HG03521 (cell line): ENCODE results near the gene KLHL35.
A peak's percentile ranks its signal among the peaks of the same experiment; 100 is the strongest.

ENCODE experiments used
- ATAC-seq: cut with Tn5 transposase; IDR thresholded peaks from one replicate; pipeline ENCODE4 v1.9.1; 2021; ENCODE audit warnings: mild to moderate bottlenecking, moderate library complexity; ENCODE audit not compliant: unreplicated experiment

Gene KLHL35

DNA sequence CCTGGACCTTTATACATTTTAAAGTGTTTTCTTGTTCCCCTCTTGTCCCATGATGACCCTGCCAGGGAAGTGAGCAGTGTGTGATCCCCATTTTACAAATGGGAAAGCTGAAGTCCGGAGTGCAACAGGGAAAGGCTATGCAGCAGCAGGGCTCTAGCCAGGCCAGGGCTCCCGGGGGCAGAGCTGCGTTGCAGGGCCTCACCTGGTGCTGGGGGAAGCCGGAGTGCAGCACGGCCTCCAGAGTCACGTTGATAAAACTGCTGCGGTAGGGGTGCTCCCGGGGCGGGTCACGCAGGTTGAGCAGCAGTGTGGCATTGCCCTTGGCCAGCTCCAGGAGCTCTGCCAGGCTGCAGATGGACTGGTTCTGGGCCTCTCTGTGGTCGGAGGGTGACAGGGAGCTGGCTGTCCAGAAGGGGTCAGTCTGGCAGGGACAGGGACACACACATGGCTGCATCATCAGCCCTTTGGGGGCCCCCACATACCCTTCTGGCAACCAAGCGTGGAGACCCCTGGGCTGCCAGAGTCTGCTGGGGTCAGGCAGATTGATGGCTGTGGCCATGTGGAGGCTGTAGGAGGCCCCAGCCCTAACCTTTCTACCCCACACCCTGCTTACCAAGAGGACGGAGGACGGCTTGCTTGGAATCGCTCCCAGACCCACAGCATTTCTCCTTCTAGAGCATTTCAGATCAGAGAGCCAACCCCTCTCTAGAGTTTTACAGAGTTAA lies 9.3 kb upstream of the KLHL35 start:
- no peak for ATAC-seq

DNA sequence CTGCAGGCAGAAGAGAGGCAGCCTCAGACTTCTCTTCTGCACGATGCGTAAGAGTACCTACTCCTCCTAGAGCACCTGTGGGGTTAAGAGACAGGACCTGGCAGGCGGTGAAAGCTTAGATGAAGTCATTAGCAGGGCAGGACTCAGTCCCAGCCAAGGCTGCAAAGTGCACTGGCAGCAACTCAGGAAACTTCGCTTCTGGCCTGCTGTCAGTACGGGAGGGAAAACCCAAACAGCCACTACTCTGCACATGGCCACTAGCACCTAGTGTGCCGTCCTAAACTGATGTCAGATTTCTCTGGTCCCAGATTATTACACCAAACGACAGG lies 8.8 kb upstream of the KLHL35 start:
- ATAC-seq, result no peak

DNA sequence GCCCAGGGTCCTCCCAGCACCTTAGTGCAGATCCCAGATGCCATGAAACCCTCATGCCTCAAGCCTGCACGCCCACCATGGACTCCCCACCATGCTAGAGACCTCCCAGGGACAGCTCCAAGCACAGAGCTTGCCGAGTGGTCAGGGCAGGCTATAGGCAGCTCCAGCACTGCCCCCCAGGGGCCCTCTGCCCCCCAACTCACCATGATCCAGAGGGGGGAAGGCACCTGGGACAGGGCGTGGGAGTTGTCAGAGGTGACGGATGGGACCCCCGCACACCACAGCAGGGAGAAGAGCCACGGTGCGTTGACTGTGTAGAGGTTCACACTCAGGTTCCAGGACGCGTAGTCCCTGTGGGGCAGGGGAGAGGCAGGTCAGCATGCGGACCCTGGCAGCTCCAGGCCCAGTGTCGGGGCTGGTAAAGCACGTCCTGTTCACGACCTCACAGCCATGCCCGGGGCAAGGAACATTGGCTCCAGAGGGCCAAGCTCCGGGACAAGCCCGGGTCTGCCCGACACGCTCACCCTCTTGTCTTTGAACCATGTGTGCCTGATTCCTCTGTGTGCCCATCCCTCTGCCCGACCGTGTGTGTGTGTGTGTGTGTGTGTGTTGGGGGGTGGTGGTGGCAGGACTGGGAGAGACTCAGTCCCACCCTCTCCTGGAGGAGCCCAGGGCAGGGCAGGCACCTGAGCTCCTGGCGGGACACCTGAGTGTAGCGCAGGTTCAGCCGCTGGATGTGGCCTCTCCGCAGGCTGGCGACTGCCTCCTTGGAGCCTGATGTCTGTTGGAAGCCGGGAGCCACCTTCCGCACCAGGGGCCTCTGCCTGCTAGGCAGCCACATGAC lies 8.2 kb upstream of the KLHL35 start:
- no peak for ATAC-seq

DNA sequence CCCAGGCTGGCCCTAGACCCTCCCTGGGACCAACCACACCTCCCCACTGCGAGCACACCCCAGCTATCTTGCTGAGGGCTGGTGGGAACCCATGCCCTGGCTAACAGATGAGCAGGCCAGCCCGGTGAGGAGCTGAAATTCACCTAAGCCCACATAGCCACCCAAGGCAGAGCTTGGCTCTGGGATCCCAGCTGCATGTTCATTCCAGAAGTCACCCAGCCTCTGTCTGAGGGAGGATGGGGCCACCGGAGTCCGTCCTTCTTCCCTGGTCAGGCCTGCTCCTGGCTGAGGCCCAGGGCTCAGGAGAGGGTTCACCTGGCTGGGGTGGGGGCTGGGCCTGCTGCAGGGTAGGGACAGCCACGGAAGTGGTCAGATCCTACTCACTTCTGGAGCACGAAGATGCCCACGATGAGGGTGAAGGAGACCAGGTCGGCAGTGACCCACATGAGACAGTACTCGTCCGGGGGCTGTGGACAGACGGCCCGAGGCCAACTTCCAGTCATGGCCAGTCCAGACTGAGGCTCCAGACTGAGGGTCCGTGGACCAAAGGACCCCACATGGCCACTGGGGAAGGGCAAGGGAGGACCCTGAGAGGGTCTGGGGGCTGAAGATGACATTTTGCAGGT lies 6.6 kb upstream of the KLHL35 start:
- no peak for ATAC-seq

DNA sequence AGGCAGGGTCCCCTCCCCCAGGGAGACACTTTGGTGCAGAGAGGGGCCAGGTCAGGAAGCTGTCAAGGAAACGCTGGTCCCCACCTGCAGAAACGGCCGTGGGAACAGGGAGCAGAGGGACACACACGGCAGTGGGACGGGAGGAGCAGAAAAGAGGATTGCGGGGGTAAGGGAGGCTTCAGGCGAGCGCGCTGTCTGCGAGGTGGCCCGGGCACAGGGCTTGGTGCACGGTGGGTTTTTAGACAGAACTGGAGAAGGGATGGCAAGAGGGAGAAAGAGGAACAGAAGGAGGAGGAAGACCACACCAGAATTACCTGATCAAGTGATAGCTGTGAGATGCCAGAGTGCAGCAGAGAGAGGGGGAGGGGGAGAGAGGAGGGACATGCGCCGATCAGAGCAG lies 6.0 kb upstream of the KLHL35 start:
- ATAC-seq, result no peak

DNA sequence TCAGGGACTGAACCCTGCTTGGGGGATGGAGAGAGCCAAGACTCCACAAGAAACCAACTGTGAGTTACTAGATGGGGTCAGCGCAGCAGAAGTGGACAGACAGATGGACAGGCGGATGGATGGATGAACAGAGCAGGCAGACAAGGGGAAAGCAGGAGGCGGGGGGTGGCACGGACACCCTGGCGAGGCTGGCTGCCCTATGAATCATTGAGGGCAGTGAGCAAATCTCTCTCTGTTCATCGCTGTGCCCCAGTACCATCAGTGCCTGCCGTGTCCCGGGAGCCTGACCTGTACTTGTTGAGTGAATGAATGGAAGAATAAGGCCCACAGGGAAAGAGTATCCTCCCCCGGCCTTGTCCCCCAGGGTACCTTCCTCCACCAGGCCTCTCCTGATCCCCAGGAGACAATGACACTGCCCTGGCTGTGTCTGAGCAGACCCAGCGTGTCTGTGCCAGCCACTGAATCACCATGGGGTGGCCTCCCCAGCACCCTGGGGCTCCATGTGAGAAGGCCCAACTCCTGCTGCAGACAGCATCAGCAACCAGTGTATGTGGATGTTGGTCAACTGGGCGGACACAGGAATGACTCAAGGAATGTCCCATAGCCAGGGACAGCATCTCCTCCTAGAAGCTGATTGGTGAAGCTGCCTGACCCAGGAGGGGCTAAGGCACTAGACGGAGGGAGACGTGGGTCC lies 5.1 kb upstream of the KLHL35 start:
- no peak for ATAC-seq

DNA sequence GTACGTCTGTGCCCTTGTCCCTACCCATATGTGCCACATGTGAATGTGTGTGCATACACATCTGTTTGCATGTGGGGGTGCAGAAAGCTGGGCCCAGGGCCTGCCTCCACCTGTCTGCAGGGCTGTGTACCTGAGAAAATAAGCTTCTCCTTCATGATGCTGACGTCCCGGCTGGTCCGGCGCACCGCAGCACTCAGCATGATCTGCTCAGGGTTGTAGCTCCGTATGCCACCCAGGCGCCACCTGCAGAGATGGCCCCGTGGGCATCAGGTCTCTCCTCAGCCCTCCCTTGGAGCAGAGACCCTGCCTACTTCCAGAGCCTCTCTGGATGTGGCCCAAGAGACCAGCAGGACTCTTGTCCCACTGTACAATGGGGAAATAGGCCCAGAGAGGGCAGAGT lies 3.8 kb upstream of the KLHL35 start:
- ATAC-seq, result no peak

DNA sequence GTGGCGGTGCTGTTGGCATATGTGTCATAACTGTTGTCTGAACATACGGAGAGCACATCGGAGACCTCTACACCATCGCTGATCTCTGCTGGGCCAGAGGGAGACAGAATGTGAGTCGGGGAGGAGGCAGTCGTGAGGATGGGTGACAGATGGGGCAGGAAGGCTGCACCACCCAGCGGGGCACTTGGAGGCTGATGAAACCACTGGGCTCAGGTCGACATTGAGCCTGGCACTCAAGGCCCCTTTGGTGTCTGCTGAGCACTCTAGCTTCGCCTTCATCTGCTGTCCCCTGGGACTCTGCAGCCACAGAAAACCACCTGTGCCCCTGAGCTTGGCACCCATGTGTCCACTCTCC lies 2.5 kb upstream of the KLHL35 start:
- ATAC-seq, result no peak

DNA sequence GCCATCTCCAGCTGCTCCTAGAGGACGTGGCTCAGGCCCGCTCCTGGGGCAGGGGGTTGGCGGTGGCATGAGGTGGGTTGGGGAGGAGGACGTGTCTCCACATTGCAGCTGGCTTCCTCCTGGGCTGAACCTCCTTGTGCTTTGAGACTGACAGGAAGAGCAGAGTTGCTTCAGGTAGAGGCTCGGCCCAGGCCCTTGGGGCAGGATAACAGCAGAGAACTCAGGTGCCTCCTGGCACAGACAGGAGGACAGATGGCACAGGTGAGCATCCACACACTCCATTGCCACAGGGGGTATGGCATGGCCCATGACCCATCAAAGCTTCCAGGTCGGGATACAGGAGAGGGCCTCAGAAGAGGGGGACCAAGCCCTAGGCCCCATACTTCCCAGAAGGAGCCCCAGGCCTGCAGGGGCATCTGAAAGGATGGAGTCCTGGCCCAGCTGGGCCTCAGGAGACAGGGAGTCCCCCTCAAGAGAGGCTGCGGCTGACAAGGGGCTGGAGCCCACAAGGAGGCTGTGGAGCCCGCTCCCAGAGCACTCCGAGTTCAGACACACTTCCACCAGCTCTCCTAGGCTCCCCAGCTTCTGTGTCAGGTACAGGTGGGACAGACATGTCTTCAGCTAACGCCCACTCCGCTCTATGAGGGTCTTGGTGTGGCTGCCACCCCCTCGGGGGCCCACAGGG lies 2.0 kb upstream of the KLHL35 start:
- no peak for ATAC-seq

DNA sequence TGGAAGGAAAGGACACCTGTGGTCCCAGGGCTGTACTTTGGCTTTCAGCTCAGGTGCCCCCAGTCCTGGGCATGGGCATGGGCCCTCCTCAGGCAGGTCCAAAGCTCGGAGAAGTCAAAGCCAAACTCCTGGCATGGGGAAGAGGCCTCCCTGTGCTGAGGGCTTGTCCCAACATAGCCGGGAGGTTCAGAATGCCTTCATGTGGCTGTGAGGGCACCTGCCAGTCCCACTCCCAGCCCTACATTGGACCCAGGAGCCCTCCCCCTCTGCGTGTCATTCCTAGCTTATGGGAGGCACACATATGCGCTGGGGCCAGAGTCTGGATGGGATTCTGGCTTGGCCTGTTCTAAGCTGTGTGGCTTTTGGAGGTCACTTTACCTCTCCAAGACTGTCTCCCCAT lies 1.0 kb upstream of the KLHL35 start:
- ATAC-seq, result no peak

DNA sequence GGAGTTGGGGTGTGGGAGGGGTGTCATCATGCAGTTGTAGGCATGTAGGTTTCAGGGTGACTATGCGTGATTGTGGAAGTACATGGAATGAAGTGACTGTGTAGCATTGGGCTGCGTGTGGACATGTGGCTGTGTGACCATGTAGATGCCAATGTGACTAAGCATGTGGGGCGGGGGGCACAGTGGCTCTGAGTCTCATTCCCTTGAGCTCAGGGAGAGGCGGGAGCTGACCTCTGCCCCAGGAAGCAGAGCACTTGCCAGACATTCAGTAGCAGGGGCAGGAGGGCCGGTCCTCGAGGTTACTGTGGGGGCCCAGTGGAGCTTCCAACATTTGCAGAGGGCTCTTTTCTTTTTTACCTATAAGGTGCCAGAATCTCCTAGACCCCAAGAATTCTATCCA lies 440 bp upstream of the KLHL35 start:
- ATAC-seq, result no peak

DNA sequence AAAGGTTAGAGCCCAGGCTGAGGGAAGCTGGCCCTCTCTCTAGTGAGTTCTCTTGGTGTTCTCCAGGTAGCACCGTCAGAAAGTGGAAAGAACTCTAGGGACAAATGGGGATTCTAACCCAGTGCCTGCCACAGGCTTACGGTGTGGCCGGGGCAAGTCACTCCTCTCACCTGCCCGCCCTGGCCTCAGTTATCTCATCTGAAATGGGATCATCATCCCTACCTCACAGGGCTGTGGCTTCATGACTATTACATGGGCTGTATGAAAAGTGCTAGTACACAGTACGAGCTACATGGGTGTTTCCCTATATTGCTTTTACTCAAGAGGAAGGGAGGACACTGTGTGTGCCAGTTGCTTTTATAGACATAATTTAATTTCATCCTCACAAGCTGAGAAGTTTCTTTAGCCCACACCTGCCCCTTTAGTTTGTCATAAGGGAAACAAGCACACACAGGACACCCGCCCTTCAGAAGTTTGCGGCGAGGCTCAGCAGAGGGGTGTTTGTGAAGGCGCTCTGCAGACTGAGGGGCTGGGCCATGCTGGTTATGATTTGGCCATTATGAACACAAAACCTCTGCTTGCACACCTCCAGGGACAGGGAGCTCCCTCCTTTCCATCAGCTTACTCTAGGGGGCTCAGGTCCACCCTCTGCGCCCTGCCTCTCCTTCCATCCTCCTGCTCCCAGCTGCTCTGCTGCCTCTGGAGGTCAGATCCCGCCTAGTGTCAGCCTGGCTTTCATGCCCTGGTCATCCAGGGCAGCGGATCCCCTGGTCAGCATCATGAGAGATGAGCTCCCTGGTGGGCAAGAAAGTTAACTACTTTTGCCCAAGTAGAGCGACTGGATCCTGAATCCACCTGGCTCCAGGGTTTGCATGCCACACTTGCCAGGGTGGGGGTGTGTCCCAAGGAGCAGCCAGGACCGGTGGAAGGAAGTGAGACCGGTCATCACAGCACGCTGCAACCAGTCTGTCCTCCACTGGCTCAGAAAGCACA lies 1.2 kb downstream of the KLHL35 start:
- no peak for ATAC-seq

DNA sequence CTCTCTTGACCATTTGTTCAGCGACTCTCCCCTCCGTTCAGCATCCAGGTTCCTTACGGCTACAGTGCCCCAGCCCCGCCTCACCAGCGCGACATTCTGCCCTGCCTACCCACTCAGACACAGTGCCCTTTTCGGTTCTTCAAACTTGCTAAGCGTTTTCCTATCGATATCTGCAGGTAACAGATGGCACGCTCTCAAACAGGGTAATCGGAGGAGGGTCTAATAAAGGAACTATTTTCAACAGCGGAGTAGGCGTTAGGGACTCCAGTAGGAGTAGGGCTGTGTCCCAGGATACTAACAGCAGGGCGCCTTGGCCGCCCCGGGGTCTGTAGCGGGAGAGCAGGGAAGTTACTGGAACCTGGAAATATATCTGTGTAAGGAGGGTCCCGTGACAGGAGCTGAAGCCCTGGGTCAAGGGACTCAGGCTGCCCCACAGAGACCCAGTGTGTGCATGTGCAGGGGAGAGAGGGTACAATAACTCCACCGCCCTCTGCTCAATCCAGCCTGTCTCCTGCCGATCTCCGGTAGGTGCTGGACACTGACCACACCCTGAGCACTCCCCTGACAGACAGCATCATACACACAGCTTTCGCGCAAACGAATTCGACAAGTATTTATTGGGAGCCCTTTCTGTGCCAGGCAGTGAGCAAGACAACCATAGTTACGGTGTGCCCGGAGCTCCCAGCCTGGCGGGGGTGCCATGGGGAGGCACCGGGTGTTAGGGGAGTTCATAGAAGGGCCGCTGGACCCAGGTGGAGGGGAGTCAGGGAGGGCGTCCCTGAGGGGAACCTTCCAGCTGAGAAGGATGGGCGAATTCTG lies 2.1 kb downstream of the KLHL35 start:
- ATAC-seq, result no peak

DNA sequence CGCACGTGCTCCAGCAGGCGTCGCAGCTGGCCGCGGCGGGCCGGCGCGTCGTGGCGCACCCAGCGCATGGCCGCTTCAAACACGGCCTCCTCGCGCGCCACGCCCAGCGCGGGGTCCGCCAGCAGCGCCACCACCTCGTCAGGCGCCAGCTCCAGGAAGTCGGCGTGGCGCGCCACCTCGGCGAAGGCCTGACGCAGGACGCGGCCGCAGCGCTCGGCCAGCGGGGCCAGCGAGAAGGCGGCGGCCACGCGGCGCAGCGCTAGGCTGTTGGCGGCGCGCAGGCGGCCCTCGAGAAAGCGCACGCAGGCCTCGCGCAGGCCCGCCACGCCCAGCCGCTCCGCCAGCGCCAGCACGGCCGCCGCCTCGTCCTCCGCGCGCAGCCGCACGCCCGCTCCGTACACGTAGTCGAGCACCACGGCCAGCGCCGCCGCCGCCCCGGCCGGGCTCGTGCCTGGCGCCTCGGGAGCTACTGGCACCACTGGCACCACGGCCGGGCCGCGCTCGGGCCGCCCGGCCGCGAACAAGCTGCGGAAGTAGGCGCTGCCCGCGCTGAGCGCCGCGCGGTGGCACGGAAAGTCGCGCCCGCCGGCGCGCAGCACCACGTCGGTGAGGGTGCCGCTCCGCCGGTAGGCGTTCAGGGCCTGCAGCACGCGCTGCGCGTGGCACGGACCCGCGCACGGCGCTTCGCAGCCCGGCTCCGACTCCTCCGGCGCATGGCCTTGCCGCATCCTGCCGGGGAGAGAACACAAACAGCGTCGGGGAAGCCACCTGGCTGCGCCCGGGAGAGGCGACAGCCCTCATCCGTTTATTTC lies 2.9 kb downstream of the KLHL35 start:
- no peak for ATAC-seq

DNA sequence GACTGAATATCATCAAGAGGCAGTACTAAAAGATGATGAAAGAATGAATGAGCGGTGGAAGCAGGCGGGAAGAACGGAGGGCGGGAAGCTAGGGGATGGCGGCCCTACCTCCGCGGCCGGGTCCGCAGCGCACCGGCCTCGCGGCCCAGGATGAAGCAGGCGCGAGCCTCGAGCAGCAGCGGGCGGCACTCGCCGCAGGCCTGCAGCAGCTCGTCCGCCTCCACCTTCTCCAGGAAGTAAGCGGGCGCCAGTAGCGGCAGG lies 3.4 kb downstream of the KLHL35 start:
- ATAC-seq, result no peak

DNA sequence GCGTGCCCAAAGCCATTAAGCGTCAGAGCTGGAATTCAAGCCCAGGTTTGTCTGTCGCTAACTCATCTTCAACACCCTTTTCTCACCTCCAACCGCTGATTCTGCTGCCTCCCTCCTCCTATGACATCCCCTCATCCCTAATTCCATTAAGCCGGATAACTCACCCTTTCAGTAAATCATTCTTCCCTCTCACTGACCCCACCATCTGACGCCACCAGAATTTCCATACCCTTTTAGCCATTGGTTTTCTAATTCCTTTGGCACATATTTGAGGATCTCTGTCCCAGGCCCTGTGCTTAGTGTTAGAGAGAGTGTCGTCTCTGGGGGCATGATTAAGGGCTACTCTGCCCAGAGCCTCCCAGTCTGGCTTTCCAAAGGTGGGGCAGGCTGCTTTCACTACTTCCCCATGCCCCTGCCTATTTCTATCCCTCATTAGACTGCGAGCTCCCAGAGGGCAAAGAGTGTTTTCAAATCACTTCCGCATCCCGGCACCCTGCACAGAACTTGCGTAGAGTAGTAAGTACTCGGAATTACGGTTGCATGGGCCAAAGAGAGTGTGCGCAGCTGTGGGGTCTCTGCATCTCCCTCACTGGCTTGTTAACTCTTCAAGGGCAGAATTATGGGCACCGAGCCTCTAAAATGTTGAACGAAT lies 3.9 kb downstream of the KLHL35 start:
- ATAC-seq, result no peak

DNA sequence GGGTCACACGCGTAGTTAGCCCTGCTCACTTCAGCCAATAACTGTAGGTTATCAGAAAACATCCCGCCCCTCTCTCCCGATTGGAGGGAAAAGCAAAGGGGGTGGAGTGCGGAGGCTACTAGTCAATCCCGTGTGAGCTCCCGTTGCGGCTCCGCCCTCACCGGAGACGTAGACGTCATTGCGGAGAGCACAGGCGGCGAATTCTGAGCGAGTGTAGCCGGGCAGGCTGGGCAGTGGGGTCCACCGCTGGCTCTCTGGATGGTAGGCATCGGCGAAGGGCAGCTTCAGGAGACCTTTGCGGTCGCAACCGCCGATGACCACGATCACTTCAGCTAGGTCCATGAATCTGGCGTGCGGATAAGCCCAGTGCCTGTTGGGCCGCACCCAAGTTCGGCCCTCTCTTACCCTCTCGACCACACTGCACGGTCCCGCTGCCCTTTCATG lies 4.7 kb downstream of the KLHL35 start:
- ATAC-seq, result peak; percentile 83

DNA sequence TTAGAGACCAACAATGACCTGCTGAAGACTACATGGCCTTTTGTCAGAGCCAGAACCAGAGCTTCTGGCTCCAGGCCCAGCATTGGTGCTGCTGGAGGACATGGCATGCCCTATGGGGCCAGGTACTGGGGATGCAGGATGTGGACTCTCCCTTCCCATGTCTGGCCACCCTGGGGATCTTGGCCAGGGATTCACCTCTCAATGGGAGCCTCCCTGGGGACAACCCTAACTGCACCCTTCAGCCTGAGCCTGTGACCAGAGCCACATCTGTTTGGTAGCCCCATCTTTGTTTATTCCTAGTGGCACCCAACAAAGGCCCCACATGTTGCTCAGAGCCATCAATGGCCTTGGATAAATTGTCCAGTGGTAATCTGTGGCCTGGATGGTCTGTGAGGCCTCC lies 5.8 kb downstream of the KLHL35 start:
- ATAC-seq, result no peak
